AG04449 (cell line): Measurements from ENCODE around the gene STRADA.
A peak's percentile ranks its signal among the peaks of the same experiment; 100 is the strongest.

Experiments used
- CTCF ChIA-PET: fragments of 350-600 bp; formaldehyde crosslinking; extraction: SDS; loops from one replicate; lab custom pipeline; 2021; ENCODE audit warnings: antibody characterized with exemption; lab: Yijun Ruan, JAX
- POLR2A ChIA-PET: fragments of 400-600, 350-600 bp; formaldehyde crosslinking; extraction: SDS; loops from one replicate; lab custom pipeline; 2020; ENCODE audit warnings: antibody characterized with exemption, inconsistent platforms; lab: Yijun Ruan, JAX
- DNase-seq: peaks from one replicate; pipeline ENCODE4 v3.0.0-alpha.2; 2010; ENCODE audit warnings: low read depth, low spot score
- H3K4me3 ChIP-seq: 2 replicates; pipeline ENCODE4 v1.5.1; 2011; ENCODE audit warnings: low read depth, mild to moderate bottlenecking, control low read depth, low read length
- CTCF ChIP-seq: IDR thresholded peaks from one replicate; pipeline ENCODE4 v1.5.1; 2011; ENCODE audit warnings: mild to moderate bottlenecking, moderate library complexity, low read length, control low read depth, inconsistent platforms; ENCODE audit not compliant: insufficient read depth; ENCODE audit errors: missing control alignments

The STRADA gene

GRCh38 chr17:63703029-63703428 lies 38.6 kb downstream of the STRADA start:
- DNase-seq: no peak
- POLR2A ChIA-PET: no interaction called here
- no peak overlapping the region for H3K4me3 ChIP-seq
- no peak for TF ChIP-seq CTCF
- CTCF ChIA-PET: interaction anchor here (1.0 kb wide), 2 partner anchors 12 to 224 kb away, joined by 3 to 4 read pairs; no protein-coding TSS in a partner anchor

GRCh38 chr17:63702721-63703015 lies 38.9 kb downstream of the STRADA start:
- no peak overlapping the region for H3K4me3 ChIP-seq
- no peak for DNase-seq
- POLR2A ChIA-PET: no interaction called here
- CTCF ChIA-PET: interaction anchor here (1.0 kb wide), 2 partner anchors 12 to 224 kb away, joined by 3 to 4 read pairs; no protein-coding TSS in a partner anchor
- no peak for TF ChIP-seq CTCF

GRCh38 chr17:63701868-63702720 lies 39.5 kb downstream of the STRADA start:
- POLR2A ChIA-PET: no interaction called here
- TF ChIP-seq CTCF: no peak
- CTCF ChIA-PET: interaction anchor here (1.0 to 1.9 kb wide), 4 partner anchors 9 to 223 kb away, joined by 3 to 6 read pairs (median 4); no protein-coding TSS in a partner anchor
- no peak overlapping the region for H3K4me3 ChIP-seq
- DNase-seq: no peak

- no peak for TF ChIP-seq CTCF
These were observed 40.2 kb downstream of the STRADA start for GRCh38 chr17:63701456-63701820.

GRCh38 chr17:63700528-63701455 lies 40.8 kb downstream of the STRADA start:
- POLR2A ChIA-PET: interaction anchor here (0.9 kb wide), 1 partner anchor 79 kb away, joined by 4 read pairs; the partner anchor contains the start of gene MAP3K3
- DNase-seq: no peak
- CTCF ChIA-PET: interaction anchor here (1.2 to 1.9 kb wide), 4 partner anchors 10 to 15 kb away, joined by 3 to 6 read pairs (median 4); no protein-coding TSS in a partner anchor
- TF ChIP-seq CTCF: no peak
- peak overlapping the region; percentile 59 for H3K4me3 ChIP-seq

More at GRCh38 chr17:63701456-63701820, 40.2 kb downstream of the STRADA start:
- DNase-seq: no peak
- POLR2A ChIA-PET: interaction anchor here (0.9 kb wide), 1 partner anchor 80 kb away, joined by 4 read pairs; the partner anchor contains the start of gene MAP3K3
- CTCF ChIA-PET: interaction anchor here (1.2 to 1.9 kb wide), 4 partner anchors 10 to 14 kb away, joined by 3 to 6 read pairs (median 4); no protein-coding TSS in a partner anchor
- no peak overlapping the region; the same call in 1 of the 2 replicates for H3K4me3 ChIP-seq
